SK-N-MC (cell line): ENCODE measurements around the gene NEDD4L.

Source experiments
- EZH2 ChIP-seq: fragments of 200-600 bp; sonication (generic); IDR thresholded peaks from one replicate; pipeline ENCODE4 v1.6.1; 2017; ENCODE audit warnings: antibody characterized with exemption
- POLR2AphosphoS5 ChIP-seq: IDR thresholded peaks from 2 replicates; pipeline ENCODE4 v1.6.1; 2012; ENCODE audit warnings: mild to moderate bottlenecking, low read depth, low read length, borderline replicate concordance

DNA sequence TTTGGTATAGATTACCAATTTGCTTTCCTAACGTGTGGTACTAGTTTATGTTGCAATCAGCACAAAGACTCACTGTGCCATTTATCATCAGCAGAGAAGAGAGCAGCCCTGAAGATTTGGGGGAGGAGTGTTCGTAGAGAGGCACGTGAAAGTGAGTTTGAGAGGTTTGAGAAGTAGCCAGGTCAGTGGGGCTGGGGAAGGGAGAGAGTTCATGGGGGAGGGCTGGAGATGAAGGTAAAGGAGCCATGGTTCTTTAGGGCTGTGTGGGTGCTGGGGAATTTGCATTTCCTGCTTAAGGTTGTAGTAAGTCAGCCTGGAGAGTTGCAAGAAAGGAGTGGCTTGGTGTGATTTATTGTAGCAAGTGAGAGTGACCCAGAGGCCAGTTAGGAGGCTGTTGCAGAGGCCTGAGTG is 172.1 kb downstream of the NEDD4L start:
- TF ChIP-seq EZH2 (no peak), POLR2AphosphoS5 (no peak)
